Stimulated activated CD8-positive, alpha-beta memory T cell treated with anti-CD3 and anti-CD28 coated beads, Interleukin-7, amount 100 ng/mL, for 24 hours (primary cell): ENCODE results near the gene ROR2.
"Not testable (repeated sequence)": the region's sequence is repeated elsewhere in the genome, so short reads cannot be mapped to it uniquely, and the experiment has no call there.

ENCODE experiments used
- DNase-seq: peaks from one replicate; pipeline ENCODE4 v3.0.0-alpha.2; 2020; ENCODE audit warnings: low read depth

The ROR2 gene

GRCh38 chr9:91923145-91923544 lies 26.9 kb downstream of the ROR2 start:
- DNase-seq: no peak

GRCh38 chr9:91921371-91921770 lies 28.7 kb downstream of the ROR2 start:
- no peak for DNase-seq

- no peak for DNase-seq
Observed at GRCh38 chr9:91920630-91921350, 29.2 kb downstream of the ROR2 start.

GRCh38 chr9:91919621-91920020 lies 30.4 kb downstream of the ROR2 start:
- DNase-seq: no peak

- no peak for DNase-seq
Observed at GRCh38 chr9:91917436-91917835, 32.6 kb downstream of the ROR2 start.

GRCh38 chr9:91915524-91916263 lies 34.3 kb downstream of the ROR2 start:
- no peak for DNase-seq

GRCh38 chr9:91914937-91915336 lies 35.1 kb downstream of the ROR2 start:
- no peak for DNase-seq

GRCh38 chr9:91914404-91914803 lies 35.6 kb downstream of the ROR2 start:
- no peak for DNase-seq

- no peak for DNase-seq
Observed at GRCh38 chr9:91913986-91914385, 36.0 kb downstream of the ROR2 start.

GRCh38 chr9:91913096-91913495 lies 36.9 kb downstream of the ROR2 start:
- DNase-seq: no peak

GRCh38 chr9:91911657-91912056 lies 38.4 kb downstream of the ROR2 start:
- no peak for DNase-seq

GRCh38 chr9:91909256-91909655 lies 40.8 kb downstream of the ROR2 start:
- DNase-seq: not testable (repeated sequence)

GRCh38 chr9:91908746-91909145 lies 41.3 kb downstream of the ROR2 start:
- DNase-seq: no peak

GRCh38 chr9:91908293-91908623 lies 41.8 kb downstream of the ROR2 start:
- DNase-seq: no peak

GRCh38 chr9:91907484-91908292 lies 42.3 kb downstream of the ROR2 start:
- DNase-seq: no peak

- DNase-seq: no peak
Observed at GRCh38 chr9:91905991-91906469, 44.0 kb downstream of the ROR2 start.

GRCh38 chr9:91905237-91905650 lies 44.8 kb downstream of the ROR2 start:
- no peak for DNase-seq

- no peak for DNase-seq
Observed at GRCh38 chr9:91904588-91905236, 45.3 kb downstream of the ROR2 start.

- no peak for DNase-seq
Observed at GRCh38 chr9:91903126-91903911, 46.7 kb downstream of the ROR2 start.

GRCh38 chr9:91902475-91903125 lies 47.4 kb downstream of the ROR2 start:
- DNase-seq: no peak

GRCh38 chr9:91900797-91901177 lies 49.2 kb downstream of the ROR2 start:
- no peak for DNase-seq
